ENCODE data around the gene SLC7A1.

Gene SLC7A1

DNA sequence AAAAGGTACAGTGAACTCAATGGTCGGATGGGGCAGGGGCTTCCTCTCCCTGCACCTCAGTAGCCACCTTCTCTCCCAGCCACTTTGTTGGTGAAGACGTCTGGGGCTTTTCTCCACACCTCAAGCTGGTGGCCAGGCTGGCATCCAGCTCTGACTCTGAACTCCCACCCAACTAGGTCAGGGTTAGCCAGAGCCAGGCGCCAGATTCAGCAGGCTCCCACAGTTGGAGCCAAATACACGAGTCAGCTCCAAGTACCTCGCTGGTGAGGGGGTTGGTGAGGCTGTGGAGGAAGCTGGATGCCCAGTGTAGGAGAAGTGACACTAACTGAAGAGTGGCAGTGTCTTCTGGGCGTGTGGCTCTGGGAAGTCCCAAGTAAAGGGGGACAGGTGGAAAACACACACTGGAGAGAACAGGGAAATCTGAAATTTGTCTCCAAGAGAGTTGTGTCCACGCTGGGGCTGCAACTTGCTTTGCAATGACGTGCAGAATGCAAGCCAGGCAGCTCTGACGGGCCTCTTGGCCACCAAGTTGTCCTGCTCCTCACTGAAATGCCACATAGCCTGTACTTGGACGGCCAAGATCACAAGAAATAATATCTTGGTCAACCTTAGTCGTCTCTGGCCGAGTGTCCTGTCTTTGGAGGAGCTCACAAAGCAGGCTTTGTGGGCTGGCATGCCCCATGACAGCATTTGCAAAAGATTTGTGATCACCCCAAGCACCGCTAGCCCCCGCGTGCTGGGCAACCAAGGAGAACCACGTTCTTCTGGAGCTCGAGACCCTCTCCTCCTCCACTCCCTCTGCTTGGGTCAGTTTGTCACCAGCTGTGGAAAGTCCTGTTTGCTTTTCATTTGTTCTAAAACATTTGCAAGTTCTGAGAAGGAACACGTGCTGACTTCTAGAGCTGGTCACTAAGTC lies 18.1 kb downstream of the SLC7A1 start:
- DNase-seq (ENCODE audit: low read depth): no peak
- TF ChIP-seq CTCF (IDR thresholded peaks at IDR 0.05; ENCODE audit: insufficient read depth, low read depth, low read length, missing control alignments): no peak
- H3K4me3 ChIP-seq (ENCODE audit: low read depth, low read length): no peak overlapping the region

GRCh38 chr13:29576581-29576980 lies 18.9 kb downstream of the SLC7A1 start:
- no peak for TF ChIP-seq CTCF (IDR thresholded peaks at IDR 0.05; ENCODE audit: insufficient read depth, low read depth, low read length, missing control alignments)
- H3K4me3 ChIP-seq (ENCODE audit: low read depth, low read length): no peak overlapping the region
- DNase-seq (ENCODE audit: low read depth): no peak

GRCh38 chr13:29575098-29575497 lies 20.4 kb downstream of the SLC7A1 start:
- no peak for TF ChIP-seq CTCF (IDR thresholded peaks at IDR 0.05; ENCODE audit: insufficient read depth, low read depth, low read length, missing control alignments)
- H3K4me3 ChIP-seq (ENCODE audit: low read depth, low read length): no peak overlapping the region
- DNase-seq (ENCODE audit: low read depth): no peak

GRCh38 chr13:29573190-29573589 lies 22.3 kb downstream of the SLC7A1 start:
- peak; percentile 15 for DNase-seq (ENCODE audit: low read depth)
- H3K4me3 ChIP-seq (ENCODE audit: low read depth, low read length): no peak overlapping the region
- TF ChIP-seq CTCF (IDR thresholded peaks at IDR 0.05; ENCODE audit: insufficient read depth, low read depth, low read length, missing control alignments): no peak

- H3K4me3 ChIP-seq (ENCODE audit: low read depth, low read length): no peak overlapping the region
- no peak for TF ChIP-seq CTCF (IDR thresholded peaks at IDR 0.05; ENCODE audit: insufficient read depth, low read depth, low read length, missing control alignments)
- no peak for DNase-seq (ENCODE audit: low read depth)
These were observed 22.9 kb downstream of the SLC7A1 start for GRCh38 chr13:29572575-29572974.

GRCh38 chr13:29571876-29572570 lies 23.5 kb downstream of the SLC7A1 start:
- H3K4me3 ChIP-seq (ENCODE audit: low read depth, low read length): no peak overlapping the region
- no peak for DNase-seq (ENCODE audit: low read depth)
- no peak for TF ChIP-seq CTCF (IDR thresholded peaks at IDR 0.05; ENCODE audit: insufficient read depth, low read depth, low read length, missing control alignments)

Data from GM12865 (cell line).